Mesendoderm (in vitro differentiated cells): ENCODE results near the gene FN3KRP.

ENCODE experiments used
- DNase-seq: peaks from one replicate; pipeline ENCODE4 v3.0.0; 2013
- H2AK5ac ChIP-seq: 2 replicates; pipeline ENCODE4 v1.6.1; 2013; ENCODE audit warnings: low read length, inconsistent platforms
- H2BK120ac ChIP-seq: 2 replicates; pipeline ENCODE4 v1.6.1; 2013; ENCODE audit warnings: low read depth, mild to moderate bottlenecking, low read length, moderate library complexity, mixed read lengths
- H2BK15ac ChIP-seq: replicated peaks from 2 replicates; pipeline ENCODE4 v1.6.1; 2013; ENCODE audit warnings: low read depth, mild to moderate bottlenecking, moderate library complexity
- H2BK5ac ChIP-seq: 2 replicates; pipeline ENCODE4 v1.6.1; 2013; ENCODE audit warnings: low read length, inconsistent platforms
- H3K18ac ChIP-seq: 2 replicates; pipeline ENCODE4 v1.6.1; 2013; ENCODE audit warnings: mild to moderate bottlenecking, low read length, mixed read lengths
- H3K23ac ChIP-seq: one replicate; pipeline ENCODE4 v1.6.1; 2013; ENCODE audit warnings: low read length
- H3K27ac ChIP-seq: 2 replicates; pipeline ENCODE4 v1.5.1; 2013; ENCODE audit warnings: low read depth, mild to moderate bottlenecking, inconsistent platforms, low read length, moderate library complexity
- H3K27me3 ChIP-seq: 2 replicates; pipeline ENCODE4 v1.6.1; 2013; ENCODE audit warnings: low read length, control low read depth, mild to moderate bottlenecking, inconsistent platforms; ENCODE audit not compliant: insufficient read depth, poor library complexity
- H3K36me3 ChIP-seq: 2 replicates; pipeline ENCODE4 v1.6.1; 2013; ENCODE audit warnings: low read length, inconsistent platforms; ENCODE audit not compliant: control insufficient read depth, insufficient read depth
- H3K4ac ChIP-seq: one replicate; pipeline ENCODE4 v1.6.1; 2013; ENCODE audit warnings: low read depth, mild to moderate bottlenecking, low read length, moderate library complexity
- H3K4me1 ChIP-seq: 2 replicates; pipeline ENCODE4 v1.6.1; 2013; ENCODE audit warnings: low read depth, low read length, inconsistent platforms; ENCODE audit not compliant: control insufficient read depth
- H3K4me2 ChIP-seq: 2 replicates; pipeline ENCODE4 v1.6.1; 2013; ENCODE audit warnings: low read length
- H3K4me3 ChIP-seq: 2 replicates; pipeline ENCODE4 v1.5.1; 2013; ENCODE audit warnings: mild to moderate bottlenecking, low read length
- H3K56ac ChIP-seq: one replicate; pipeline ENCODE4 v1.6.1; 2013; ENCODE audit warnings: low read length
- H3K79me1 ChIP-seq: 2 replicates; pipeline ENCODE4 v1.6.1; 2013; ENCODE audit warnings: low read length, inconsistent platforms
- H3K79me2 ChIP-seq: 2 replicates; pipeline ENCODE4 v1.6.1; 2013; ENCODE audit warnings: mild to moderate bottlenecking, low read length; ENCODE audit not compliant: control insufficient read depth, insufficient read depth
- H3K9ac ChIP-seq: 2 replicates; pipeline ENCODE4 v1.6.1; 2013; ENCODE audit warnings: low read length, inconsistent platforms
- H4K5ac ChIP-seq: one replicate; pipeline ENCODE4 v1.6.1; 2013; ENCODE audit warnings: low read length
- H4K8ac ChIP-seq: one replicate; pipeline ENCODE4 v1.6.1; 2013; ENCODE audit warnings: low read depth, mild to moderate bottlenecking, control low read depth, low read length, moderate library complexity
- WGBS: extraction: QIAGEN DNeasy Blood & Tissue Kit; methylation state at CpG from one replicate; pipeline ENCODE4 v1.1.7; 2013; ENCODE audit warnings: low lambda C conversion rate, missing lambda C conversion rate; ENCODE audit not compliant: insufficient coverage; ENCODE audit errors: extremely low coverage; 5-methylcytosine and 5-hydroxymethylcytosine counted together

Gene FN3KRP

DNA sequence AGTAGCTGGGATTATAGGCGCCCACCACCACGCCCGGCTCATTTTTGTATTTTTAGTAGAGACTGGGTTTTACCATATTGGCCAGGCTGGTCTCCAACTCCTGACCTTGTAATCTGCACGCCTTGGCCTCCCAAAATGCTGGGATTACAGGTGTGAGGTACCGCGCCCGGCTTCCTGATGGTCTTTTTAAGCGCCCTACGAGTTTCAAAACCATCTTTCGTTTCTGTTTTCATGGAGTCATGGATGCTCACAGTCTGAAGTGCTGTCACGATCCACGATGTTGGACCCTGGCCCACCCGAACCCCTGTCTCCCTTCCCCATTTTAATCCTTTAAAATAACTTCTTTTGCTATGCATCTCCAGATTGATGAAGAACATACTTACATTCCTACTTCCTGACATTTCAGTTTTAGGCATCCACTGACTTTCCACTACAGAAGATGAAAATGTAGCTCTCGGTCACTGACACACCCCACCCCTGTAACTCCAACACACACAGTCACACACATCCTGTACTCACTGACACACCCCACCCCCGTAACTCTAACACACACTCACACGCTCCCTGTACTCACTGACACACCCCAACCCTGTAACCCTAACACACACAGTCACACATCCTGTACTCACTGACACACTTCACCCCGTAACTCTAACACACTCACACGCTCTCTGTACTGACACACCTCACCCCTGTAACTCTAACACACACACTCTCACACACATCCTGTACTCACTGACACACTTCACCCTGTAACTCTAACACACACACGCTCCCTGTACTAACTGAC lies 45.6 kb upstream of the FN3KRP start:
- no peak overlapping the region for H3K4ac ChIP-seq
- no peak overlapping the region for H2BK120ac ChIP-seq
- H3K23ac ChIP-seq: no peak overlapping the region
- no peaks in the 10 kb centered on the region for H3K27me3 ChIP-seq
- H3K79me1 ChIP-seq: no peaks in the 10 kb centered on the region
- H2AK5ac ChIP-seq: no peak overlapping the region
- H3K27ac ChIP-seq: no peak overlapping the region
- no peak overlapping the region for H2BK5ac ChIP-seq
- H3K4me2 ChIP-seq: no peak overlapping the region
- H3K56ac ChIP-seq: no peak overlapping the region
- H3K9ac ChIP-seq: no peak overlapping the region
- no peak overlapping the region for H4K5ac ChIP-seq
- peaks cover 2% of the 10 kb centered on the region for H3K4me1 ChIP-seq
- H3K18ac ChIP-seq: no peak overlapping the region
- H3K79me2 ChIP-seq: no peaks in the 10 kb centered on the region
- no peak for DNase-seq
- H4K8ac ChIP-seq: no peak overlapping the region
- H3K4me3 ChIP-seq: no peak overlapping the region
- H3K36me3 ChIP-seq: no peaks in the 10 kb centered on the region
- WGBS: 100% methylated on average over 3 of the region's 19 CpGs
- no peak overlapping the region for H2BK15ac ChIP-seq

DNA sequence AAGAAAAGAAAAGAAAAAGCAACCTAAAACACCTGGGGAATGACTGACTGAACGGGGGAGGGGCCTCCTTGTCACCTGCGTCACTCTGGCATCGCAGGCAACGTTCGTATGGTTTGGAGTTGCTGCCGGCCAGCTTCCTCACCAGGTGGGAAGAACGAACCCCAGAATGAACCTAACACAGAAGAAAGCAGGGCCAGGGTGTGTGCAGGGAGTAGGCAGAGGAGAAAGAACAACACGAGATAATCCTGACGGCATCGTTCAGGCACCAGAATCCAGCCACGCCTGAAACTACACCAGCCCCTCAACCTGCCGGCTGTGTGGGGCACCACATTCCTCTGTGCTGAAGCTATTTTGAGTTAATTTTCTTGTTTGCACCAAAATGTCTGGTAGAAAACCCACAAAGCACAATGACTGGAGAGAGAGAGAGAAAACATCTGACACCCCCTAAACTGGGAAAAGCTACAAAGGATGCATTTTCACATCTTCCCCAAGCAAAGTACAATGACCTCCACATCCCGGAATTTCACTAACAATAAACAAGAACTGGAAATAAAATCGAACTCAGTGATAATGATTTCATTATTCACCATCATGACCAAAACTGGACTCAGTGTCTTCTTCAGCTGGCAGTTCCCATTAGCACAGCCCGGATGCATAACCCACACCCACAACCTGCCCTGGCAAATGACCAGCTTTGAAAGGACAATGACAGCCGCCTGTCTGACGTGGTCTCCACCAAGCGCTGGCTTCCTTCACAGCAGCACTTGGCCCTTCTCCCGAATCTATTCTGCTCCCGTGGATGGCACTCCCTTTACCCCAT lies 41.6 kb upstream of the FN3KRP start:
- H3K9ac ChIP-seq: no peak overlapping the region
- no peak overlapping the region for H2AK5ac ChIP-seq
- no peaks in the 10 kb centered on the region for H3K27me3 ChIP-seq
- H3K4me3 ChIP-seq: no peak overlapping the region
- no peaks in the 10 kb centered on the region for H3K4me1 ChIP-seq
- no CpG with 5 or more reads among the region's 20 CpGs for WGBS
- H2BK5ac ChIP-seq: no peak overlapping the region
- H3K79me2 ChIP-seq: no peaks in the 10 kb centered on the region
- no peaks in the 10 kb centered on the region for H3K79me1 ChIP-seq
- H3K4me2 ChIP-seq: no peak overlapping the region
- no peak overlapping the region for H3K23ac ChIP-seq
- no peak overlapping the region for H2BK15ac ChIP-seq
- no peak overlapping the region for H4K8ac ChIP-seq
- H3K4ac ChIP-seq: no peak overlapping the region
- no peak overlapping the region for H3K27ac ChIP-seq
- H3K18ac ChIP-seq: no peak overlapping the region
- no peak overlapping the region for H3K56ac ChIP-seq
- H4K5ac ChIP-seq: no peak overlapping the region
- no peak overlapping the region for H2BK120ac ChIP-seq
- H3K36me3 ChIP-seq: no peaks in the 10 kb centered on the region
- DNase-seq: no peak

DNA sequence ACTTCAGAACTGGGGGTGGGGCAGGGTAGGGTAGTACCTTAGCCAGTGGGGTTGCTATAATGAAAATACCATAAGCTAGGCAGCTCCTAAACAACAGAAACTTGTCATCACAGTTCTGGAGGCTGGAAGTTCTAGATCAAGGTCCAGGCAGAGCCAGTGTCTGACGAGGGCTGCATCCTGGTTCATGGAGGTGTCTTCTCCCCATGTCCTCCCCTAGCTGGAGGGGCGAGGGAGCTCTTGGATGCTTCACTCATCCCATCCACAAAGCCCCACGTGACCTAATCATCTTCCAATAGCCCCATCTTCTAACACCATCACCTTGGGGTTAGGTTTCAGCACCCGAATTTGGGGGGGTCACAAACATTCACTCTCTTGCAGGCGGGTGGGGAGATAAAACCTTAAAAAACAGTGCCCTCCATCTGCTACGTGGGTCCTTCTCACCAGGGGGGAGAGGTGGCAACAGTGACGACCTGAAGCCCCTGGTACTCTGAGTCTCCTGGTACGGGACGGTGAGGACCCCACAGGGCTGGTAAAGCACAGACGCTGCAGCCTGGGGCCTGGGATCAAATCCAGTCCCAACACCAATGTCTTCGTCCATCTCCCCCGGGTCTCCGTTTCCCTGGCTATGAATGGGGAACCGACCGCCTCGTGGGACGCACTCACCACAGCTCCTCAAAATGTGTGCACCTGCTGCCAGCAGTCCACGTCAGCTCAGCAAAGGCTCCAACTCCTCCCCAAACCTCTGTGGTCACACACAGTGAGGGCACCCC lies 40.8 kb upstream of the FN3KRP start:
- WGBS: no CpG with 5 or more reads among the region's 18 CpGs
- H4K8ac ChIP-seq: no peak overlapping the region
- H3K4me3 ChIP-seq: no peak overlapping the region
- H3K36me3 ChIP-seq: no peaks in the 10 kb centered on the region
- H2BK120ac ChIP-seq: no peak overlapping the region
- no peak overlapping the region for H3K23ac ChIP-seq
- H3K18ac ChIP-seq: no peak overlapping the region
- no peaks in the 10 kb centered on the region for H3K27me3 ChIP-seq
- H3K4me1 ChIP-seq: no peaks in the 10 kb centered on the region
- no peaks in the 10 kb centered on the region for H3K79me1 ChIP-seq
- DNase-seq: no peak
- no peak overlapping the region for H2BK15ac ChIP-seq
- no peak overlapping the region for H3K4me2 ChIP-seq
- no peak overlapping the region for H3K56ac ChIP-seq
- H2BK5ac ChIP-seq: no peak overlapping the region
- no peaks in the 10 kb centered on the region for H3K79me2 ChIP-seq
- H3K9ac ChIP-seq: no peak overlapping the region
- H3K27ac ChIP-seq: no peak overlapping the region
- H2AK5ac ChIP-seq: no peak overlapping the region
- no peak overlapping the region for H3K4ac ChIP-seq
- no peak overlapping the region for H4K5ac ChIP-seq

DNA sequence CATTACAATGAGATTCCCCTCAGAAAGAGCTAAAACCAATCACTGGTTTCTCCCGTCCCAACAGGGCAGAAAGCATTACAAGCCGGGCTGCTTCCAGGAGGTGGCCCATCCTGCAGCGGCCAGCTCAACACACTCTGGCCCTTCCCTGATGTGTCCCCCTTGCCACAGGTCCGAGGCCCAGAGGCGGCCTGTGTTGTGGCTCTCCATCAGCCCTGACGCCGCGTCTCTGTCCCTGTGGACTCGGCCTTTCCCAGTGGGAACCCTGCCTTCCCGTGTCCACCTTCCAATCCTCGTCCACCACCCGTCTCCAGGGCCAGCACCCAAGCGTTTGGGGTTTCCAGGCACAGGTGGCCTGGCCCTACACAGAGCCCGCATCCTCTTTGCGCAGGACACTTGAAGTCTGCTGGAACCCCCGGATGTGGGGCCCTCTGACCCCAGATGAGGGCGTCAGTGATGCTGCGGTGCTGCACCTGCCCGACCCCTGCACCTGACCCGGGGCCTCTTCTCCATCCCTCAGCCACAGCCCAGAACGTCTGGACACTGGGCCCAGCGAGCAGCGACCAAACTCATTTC lies 39.1 kb upstream of the FN3KRP start:
- Histone ChIP-seq H2BK15ac (no peak overlapping the region), H4K8ac (no peak overlapping the region), H2BK5ac (no peak overlapping the region), H3K79me2 (no peaks in the 10 kb centered on the region), H3K4me1 (no peaks in the 10 kb centered on the region), H2BK120ac (no peak overlapping the region), H3K56ac (no peak overlapping the region), H3K4me3 (no peak overlapping the region), H3K9ac (no peak overlapping the region), H3K18ac (no peak overlapping the region), H3K27me3 (no peaks in the 10 kb centered on the region), H3K4ac (no peak overlapping the region), H3K36me3 (no peaks in the 10 kb centered on the region), H4K5ac (no peak overlapping the region), H3K4me2 (no peak overlapping the region), H3K27ac (no peak overlapping the region), H3K23ac (no peak overlapping the region), H3K79me1 (no peaks in the 10 kb centered on the region), H2AK5ac (no peak overlapping the region)
- DNase-seq: no peak
- no CpG with 5 or more reads among the region's 23 CpGs for WGBS

DNA sequence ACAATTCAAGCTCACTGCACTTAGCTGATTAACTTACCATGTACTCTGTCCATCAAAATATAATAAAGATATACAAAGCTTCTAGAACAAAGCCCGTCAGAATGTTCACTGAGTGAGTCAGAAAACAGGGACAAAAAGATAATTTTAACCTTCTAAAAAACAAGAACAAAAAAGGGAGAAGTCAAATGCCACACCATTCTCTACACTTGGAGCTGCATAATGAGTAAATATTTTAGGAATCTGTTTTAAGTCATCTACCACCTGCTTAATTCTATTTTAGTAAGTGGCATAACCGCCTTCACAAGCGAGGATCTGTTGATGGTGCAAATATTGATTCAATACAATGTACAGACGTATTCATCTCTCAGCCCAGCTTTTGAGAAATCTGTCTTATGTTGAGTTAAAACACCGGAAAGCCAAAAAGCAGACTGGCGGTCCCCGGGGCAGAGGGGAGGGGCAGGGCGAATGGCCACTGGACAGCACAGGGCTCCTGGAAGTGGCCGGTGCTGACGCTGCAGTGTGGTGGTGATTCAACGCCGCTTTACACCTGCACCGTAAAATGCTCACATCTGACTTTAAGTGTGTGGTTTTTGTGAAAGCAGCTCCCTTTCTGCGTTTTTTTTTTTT lies 38.1 kb upstream of the FN3KRP start:
- Histone ChIP-seq H3K9ac (no peak overlapping the region), H3K79me1 (no peaks in the 10 kb centered on the region), H3K4ac (no peak overlapping the region), H3K4me2 (no peak overlapping the region), H3K18ac (no peak overlapping the region), H3K4me3 (no peak overlapping the region), H3K27me3 (no peaks in the 10 kb centered on the region), H2BK15ac (no peak overlapping the region), H2BK5ac (no peak overlapping the region), H3K4me1 (no peaks in the 10 kb centered on the region), H3K79me2 (no peaks in the 10 kb centered on the region), H4K5ac (no peak overlapping the region), H3K36me3 (no peaks in the 10 kb centered on the region), H4K8ac (no peak overlapping the region), H3K56ac (no peak overlapping the region), H3K27ac (no peak overlapping the region), H2AK5ac (no peak overlapping the region), H2BK120ac (no peak overlapping the region), H3K23ac (no peak overlapping the region)
- WGBS: no CpG with 5 or more reads among the region's 14 CpGs
- DNase-seq: no peak
